ENCODE measurements around the gene TTC5.

GRCh38 chr14:20334017-20334416 is 28.3 kb upstream of the TTC5 start:
- TF ChIP-seq CTCF (IDR thresholded peaks at IDR 0.05; ENCODE audit: low read length) (no peak), EZH2phosphoT487 (IDR thresholded peaks at IDR 0.05; ENCODE audit: low read length) (no peak), EZH2 (optimal IDR thresholded peaks at IDR 0.05; ENCODE audit: low read depth, low read length) (no peak)

Measured in MM.1S (cell line).